GM12878 (cell line): Measurements from ENCODE around the gene GIPC3.

Source experiments
- BCLAF1 ChIP-seq: fragments of 450-650 bp; IDR thresholded peaks from 2 replicates; pipeline ENCODE4 v1.6.1; 2017; ENCODE audit warnings: antibody characterized with exemption, mild to moderate bottlenecking, moderate library complexity
- MEF2A ChIP-seq: IDR thresholded peaks from 2 replicates; pipeline ENCODE4 v1.6.1; 2011; ENCODE audit warnings: low read depth, mild to moderate bottlenecking, low read length, moderate library complexity; ENCODE audit not compliant: insufficient read depth
- POLR2A ChIP-seq: IDR thresholded peaks from 2 replicates; pipeline ENCODE4 v1.6.1; 2011; ENCODE audit warnings: low read depth, mild to moderate bottlenecking, low read length
- POLR2AphosphoS5 ChIP-seq: IDR thresholded peaks from 2 replicates; pipeline ENCODE4 v1.6.1; 2011; ENCODE audit warnings: mild to moderate bottlenecking, low read length, inconsistent platforms
- SP1 ChIP-seq: IDR thresholded peaks from one replicate; pipeline ENCODE4 v1.6.1; 2011; ENCODE audit warnings: low read depth, low read length
- ZNF24 ChIP-seq: fragments of 450-650 bp; IDR thresholded peaks from 2 replicates; pipeline ENCODE4 v1.6.1; 2017; ENCODE audit warnings: antibody characterized with exemption, mild to moderate bottlenecking

- TF ChIP-seq POLR2A (no peak), ZNF24 (no peak), MEF2A (no peak), SP1 (no peak), POLR2AphosphoS5 (no peak), BCLAF1 (no peak)
Measured at GRCh38 chr19:3619631-3620012, 34.3 kb downstream of the GIPC3 start.
